Right hindlimb (tissue), 1 donor: ENCODE measurements around the gene ADAM11.
A peak's percentile ranks its signal among the peaks of the same experiment; 100 is the strongest.

Experiments
- DNase-seq: peaks from one replicate; pipeline ENCODE4 v3.0.0-alpha.2; 2018

The ADAM11 gene

DNA sequence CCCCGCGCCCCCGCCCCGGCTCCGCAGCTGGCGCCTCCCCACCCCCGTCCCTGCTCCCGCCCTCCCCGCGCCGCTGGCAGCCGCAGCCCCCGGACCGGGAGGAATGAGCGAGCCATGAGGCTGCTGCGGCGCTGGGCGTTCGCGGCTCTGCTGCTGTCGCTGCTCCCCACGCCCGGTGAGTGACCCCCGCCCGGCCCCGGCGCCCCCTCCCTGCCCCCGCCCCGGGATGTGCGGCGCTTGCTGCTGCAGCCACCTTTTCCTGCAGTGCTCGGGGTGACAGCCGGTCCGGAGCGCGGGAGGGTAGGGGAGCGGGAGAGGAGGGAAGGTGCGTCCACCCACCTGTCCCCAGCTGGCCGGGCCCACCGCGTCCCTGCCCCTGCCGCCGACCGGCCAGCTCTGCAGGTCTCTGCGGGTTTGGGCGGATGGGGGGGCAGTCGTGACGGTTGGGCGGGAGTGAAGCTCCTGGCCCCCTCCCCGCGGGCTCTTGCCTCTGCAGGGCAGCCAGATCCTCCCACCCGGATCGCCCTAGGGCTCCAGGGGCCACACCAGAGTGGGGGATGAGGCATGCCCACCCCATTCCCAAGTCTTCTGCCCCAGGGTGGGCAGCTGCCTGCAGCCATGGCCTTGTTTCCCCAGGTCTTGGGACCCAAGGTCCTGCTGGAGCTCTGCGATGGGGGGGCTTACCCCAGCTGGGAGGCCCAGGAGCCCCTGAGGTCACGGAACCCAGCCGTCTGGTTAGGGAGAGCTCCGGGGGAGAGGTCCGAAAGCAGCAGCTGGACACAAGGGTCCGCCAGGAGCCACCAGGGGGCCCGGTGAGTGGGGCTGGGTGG is 513 bp downstream of the ADAM11 start:
- DNase-seq: no peak

DNA sequence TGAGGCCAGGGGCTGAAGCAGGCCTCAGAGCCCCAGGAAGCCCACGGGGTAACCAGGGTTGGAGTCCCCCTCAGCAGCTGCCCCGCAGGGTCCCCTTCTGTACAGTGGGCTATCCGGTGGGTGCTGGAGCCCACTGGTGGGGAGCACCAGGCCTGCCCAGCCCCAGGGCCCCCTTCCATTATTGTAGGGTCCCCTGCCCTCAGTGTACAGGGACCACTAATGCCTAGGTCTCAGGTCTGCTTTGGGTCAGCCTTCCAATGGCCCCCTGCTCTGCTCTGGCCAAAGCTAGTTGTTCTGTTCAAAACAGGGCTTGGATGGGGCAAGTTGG is 1.1 kb downstream of the ADAM11 start:
- DNase-seq: no peak

DNA sequence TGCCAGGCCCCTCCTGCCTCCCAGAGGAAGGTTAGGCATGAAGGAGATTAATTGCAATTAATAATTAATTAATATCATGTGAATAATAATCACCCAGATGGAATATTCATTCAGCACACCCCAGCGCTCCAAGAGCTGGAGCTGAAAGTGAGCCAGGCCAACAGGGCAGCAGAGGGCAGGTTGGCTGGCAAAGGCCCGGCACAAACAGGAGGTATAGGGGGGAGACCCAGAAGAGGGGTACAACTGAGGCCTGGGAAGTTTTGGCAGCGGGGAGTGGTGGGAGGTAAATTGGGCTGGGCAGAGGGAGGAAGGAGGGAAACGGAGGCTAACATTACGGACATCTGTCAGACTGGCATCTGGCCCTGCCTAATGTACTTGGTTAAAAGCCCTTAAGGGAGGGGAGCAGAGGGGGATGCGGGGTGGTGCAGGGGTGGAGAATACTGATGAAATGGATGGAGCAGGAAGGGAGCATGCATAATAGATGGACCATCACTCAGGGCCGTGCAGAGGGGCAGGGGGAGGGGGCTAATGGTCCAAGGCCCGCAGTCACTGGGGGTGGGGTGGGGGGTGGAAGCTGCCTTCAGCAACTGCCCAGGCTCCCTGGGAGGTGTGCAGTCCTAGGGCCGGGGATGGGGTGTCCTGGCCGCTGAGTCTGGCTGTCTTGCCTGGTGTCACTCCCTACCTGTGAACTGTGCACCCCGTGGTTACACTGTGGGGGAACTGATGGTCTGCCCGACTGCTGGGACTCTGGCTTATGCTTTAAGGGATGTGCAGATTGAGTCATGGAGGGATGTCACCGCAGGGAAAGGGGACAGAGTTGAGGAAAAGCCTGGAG is 1.9 kb downstream of the ADAM11 start:
- no peak for DNase-seq

DNA sequence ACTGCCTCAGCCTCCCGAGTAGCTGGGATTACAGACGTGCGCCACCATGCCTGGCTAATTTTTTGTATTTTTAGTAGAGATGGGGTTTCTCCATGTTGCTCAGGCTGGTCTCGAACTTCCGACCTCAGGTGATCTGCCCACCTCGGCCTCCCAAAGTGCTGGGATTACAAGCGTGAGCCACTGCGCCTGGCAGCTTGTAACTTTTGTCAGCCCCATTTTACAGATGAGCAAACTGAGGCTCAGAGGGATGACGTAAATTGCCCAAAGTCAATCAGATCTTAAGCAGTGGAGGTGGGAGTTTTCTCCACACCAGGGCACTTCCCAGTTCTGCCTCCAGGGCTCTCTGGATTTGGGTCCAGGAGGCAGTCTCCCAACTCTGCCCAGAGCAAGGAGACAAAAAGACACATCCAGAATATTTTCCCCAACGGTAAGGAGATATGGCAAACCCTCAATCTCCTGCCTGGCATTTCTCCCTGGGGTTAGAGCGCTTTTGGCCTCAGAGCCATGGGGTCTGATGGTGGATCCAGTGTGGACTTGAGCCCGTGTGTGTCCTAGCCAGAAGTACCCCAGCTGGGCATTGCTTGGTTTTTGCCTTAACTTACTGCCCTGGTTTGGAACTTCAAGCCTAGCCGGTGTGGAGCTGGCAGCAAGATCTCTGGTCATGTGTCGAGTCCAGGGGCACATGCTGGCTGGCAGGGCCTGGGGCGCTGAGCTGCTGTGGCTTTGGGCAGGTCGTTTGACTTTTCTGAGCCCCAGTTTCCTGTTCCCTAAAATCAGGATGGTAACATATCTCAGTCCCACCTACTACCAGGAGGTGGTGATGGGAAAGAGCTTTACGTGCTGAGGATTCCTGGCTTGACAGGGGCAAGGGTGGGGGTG is 3.4 kb downstream of the ADAM11 start:
- DNase-seq: no peak

DNA sequence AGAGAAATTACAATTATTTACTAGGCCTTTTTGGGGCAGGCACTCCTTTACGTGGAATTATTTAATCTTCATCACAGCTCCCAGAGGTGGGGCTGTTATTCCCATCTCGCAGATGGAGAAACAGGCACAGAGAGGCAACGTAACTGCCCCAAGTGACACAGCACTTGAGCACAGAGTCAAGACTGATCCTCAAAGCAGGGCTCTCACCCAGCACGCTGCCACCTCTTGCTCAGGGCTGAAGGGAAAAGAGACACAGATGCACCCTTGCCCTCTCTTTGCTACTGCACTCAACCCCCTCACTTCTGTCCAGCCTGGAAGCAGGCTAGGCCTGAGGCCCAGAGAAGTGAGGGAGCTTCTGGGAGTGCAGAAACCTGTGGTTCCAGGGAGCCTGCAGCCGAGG is 4.4 kb downstream of the ADAM11 start:
- no peak for DNase-seq

DNA sequence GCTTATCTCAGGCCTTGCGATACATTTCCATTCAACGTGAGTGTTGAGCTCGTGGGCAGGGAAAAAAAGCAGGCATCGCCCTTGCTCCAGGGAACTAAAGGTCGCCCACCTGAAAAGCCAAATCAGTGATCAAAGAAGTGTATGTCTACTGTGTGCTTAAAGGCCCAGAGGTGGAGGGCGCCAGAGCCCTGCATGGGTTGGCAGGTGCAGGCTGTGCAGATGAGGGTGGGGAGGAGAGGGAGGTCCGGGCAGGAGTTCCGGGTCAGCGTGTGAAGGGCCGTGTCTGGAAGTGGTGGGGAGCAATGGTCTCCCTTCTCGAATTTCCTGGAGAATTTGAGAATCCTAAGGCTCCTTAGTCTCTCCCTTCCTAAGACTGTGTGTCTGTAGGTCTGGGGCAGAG is 7.2 kb downstream of the ADAM11 start:
- no peak for DNase-seq

DNA sequence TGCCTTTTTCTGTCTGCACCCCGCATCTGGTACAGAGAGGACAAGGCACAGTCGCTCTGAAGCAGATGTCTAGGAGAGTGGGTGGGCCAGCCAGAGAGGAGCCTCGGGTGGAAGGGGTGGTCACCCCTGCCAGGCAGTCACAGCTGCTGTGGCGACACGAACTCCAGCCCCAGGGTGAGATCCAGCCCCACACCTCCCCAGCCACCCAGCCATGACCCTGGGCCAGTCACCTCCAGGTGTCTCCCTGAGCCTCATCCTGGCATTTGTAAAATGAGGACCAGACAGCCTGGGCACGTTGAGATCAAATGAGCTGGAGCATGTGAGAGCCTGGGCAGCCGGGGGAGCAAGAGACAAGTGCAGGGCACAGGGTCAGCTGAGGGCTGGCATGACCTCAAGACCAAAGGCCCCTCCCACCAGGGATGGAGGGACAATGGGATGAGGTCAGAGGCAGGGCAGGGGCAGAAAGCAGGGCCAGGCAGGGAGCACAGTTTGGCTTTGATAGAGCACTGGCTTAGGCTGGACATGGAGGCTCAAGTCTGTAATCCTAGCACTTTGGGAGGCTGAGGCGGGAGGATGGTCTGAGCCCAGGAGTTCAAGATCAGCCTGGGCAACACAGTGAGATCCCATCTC is 7.7 kb downstream of the ADAM11 start:
- no peak for DNase-seq

DNA sequence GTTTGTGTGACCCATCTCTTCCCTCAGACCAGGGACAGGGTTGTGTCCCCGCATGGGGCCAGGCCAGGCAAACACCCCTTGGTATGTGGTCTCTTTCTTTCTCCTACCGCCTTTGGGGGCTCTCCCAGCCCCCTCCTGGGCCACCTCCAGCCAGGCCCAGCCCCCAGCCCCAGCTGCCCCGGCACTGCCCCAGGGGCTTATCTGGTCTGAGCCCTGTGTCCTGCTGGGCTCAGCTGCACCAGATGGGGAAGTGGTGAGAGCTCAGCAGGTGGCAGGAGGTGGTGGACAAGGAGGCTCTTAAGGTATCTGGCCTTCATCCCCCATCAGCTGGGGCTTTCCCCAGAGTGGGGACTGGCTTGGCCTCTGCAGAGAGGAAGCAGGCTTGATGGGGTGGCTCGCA is 8.7 kb downstream of the ADAM11 start:
- DNase-seq: no peak

DNA sequence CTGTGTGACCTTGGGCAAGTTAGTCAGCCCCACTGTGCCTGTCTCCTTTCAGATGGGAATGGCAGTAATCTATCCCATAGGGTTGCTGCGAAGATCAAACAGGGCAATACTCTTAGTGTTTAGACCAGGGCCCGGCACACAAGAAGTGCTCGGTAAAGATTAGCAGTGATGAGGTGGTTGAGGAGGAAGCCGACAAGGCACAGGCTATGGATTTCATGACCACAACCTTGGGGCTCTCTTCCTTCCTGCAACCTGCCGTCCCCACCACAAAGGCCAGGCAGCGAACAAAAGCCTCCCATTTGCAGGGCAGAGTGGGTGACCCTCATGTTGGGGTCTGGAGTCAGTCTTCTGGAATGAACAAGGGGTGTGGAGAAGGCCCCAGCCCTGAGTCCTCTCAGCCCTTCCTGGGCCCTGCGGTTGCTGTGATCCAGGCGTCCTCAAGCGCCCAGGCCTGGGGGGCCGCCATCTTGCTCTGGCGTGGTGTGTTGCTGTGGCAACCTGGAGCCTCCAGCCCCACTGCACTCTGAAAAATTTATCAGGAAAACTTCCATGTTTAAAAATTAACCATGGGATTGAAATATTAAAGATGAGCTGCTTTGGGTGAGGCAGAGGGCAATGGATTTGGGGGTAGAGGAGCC is 9.8 kb downstream of the ADAM11 start:
- DNase-seq: no peak

DNA sequence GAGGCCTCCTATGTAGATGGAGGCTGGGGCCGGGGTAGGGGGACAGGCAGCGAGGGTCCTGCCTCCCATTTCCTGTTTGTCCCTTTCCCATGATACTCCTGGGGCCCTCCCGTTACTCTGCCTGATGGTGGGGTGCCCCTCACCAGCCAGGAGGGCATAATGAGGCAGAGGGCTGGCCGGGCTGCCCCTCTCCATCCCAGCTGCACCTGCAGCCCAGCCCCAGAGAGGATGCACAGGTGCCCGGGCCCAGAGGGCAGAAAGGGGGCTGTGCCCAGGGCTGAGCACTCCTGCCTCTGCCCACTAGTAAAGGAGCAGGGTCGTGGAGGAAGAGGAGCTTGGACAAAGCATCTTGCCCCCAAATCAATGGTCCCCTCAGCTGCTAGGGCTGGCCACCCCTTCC is 10.4 kb downstream of the ADAM11 start:
- DNase-seq: no peak

DNA sequence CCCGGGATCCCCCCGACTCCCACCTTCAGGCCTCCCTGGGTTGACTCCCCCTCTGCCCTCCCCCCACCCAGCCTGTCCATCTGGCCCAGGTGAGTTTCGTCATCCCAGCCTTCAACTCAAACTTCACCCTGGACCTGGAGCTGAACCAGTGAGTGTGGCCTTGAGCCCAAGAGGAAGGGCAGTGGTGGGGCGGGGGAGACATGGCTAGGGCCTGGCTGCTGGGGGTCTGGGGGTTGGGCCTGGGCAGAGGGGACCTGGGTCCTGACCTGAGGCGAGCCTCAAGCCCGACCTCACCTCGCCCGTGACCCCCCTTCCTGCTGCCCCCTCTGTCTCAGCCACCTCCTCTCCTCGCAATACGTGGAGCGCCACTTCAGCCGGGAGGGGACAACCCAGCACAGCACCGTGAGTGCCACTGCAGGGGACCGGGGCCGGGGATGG is 10.9 kb downstream of the ADAM11 start:
- DNase-seq: no peak

DNA sequence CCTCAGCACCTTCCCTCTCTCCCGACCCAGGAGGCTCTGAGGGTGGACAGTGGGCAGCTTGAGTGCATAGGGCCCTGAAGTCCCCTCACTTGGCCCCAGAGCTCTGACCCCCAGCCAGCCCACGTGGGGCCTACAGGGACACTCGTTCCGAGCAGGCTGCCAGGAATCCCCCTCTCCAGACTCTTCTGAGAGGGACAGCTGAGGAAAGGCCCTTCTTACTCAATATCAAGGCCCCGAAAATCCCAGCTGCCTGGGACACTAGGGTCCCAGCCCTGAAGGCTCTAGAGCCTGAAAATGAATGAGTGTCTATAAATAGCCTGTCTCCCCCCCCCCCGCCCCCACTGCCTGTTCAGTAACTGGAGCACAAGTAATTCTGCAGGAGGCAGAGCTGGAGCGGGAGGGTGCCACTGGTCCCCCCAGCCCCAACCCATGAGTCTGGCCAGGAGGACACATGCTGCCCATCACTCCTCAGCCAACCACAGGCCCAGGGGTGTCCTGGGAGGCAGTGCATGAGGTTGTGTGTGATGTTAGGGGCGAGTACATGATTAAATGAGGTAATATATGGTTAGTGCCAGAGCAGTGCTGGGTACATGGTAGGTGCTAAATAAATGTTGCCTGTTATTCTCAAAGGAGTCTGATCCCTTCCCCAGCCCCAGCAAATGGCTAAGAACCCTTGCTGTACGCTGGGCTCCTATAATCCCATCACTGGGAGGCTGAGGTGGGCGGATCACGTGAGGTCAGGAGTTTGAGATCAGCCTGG is 11.6 kb downstream of the ADAM11 start:
- DNase-seq: no peak

DNA sequence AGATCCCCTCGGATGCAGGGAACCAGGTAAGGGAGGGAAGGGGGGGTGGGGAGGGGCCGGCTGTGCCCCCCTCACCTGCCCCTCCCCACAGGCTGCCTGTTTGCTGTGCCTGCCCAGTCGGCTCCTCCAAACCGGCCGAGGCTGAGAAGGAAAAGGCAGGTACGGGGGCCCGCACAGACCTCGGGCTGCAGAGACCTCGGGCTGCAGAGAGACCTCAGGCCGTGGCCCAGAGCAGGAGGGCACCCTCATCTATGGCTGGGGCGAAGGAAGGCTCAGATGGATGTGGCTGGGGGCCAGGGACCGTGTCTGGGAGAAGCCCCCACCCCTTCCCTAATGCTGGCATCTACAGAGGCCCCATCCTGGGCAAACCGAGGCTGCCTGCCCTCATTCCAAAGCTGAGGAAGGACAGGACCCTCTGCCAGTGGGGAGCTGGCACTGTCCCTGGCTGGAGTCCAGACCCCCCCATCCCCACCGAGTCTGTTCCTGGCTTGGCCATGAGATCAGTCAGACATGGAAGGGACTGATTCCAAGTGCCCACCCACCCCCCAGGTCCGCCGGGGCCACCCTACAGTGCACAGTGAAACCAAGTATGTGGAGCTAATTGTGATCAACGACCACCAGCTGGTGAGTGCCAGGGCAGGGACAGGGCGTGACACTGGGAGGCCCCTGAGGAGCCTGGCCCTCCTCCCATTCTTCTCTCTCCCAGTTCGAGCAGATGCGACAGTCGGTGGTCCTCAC is 13.7 kb downstream of the ADAM11 start:
- DNase-seq: no peak

DNA sequence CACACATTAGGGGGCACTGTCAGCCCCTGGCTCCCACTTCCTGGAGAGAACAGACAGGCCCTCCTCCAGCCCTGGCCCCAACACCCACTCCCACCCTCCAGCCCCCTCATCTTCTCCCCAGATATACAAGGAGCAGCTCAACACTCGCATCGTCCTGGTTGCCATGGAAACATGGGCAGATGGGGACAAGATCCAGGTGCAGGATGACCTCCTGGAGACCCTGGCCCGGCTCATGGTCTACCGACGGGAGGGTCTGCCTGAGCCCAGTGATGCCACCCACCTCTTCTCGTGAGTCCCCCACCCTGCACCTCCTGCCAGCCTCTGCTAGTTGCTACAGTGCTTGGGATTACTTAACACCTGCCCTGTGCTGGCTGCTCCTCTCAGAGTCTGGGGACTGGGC is 14.4 kb downstream of the ADAM11 start:
- no peak for DNase-seq

DNA sequence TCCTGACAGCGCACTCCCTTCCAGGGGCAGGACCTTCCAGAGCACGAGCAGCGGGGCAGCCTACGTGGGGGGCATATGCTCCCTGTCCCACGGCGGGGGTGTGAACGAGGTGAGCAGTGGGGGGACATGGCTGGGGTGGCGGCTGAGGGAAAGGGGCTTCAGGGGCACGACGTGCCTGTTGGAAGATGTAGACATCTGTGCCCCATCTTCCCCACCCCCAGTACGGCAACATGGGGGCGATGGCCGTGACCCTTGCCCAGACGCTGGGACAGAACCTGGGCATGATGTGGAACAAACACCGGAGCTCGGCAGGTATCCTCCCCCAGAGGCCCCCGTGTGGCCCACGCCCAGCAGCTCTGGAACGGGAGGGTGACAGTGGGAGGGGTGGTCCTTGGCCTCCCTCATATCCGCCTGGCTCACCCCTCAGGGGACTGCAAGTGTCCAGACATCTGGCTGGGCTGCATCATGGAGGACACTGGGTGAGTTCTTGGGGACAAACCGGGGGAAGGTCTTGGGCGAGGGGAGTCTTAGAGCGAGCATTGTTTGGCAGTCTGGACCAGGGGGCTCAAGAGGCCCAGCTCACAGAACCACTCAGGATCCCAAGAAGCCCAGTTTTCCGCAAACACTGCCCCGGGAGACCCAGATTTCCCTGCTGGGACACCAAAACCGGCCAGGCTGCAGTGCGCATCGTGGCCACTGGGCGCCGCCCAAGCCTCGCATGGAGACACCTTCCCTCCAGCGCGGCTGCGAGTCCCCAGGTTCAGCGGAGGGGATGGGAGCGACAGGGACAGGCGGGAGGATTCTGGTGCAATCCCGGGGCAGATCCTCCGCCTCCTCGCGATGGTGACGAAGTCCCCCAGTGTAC is 15.7 kb downstream of the ADAM11 start:
- DNase-seq: peak; percentile 88

DNA sequence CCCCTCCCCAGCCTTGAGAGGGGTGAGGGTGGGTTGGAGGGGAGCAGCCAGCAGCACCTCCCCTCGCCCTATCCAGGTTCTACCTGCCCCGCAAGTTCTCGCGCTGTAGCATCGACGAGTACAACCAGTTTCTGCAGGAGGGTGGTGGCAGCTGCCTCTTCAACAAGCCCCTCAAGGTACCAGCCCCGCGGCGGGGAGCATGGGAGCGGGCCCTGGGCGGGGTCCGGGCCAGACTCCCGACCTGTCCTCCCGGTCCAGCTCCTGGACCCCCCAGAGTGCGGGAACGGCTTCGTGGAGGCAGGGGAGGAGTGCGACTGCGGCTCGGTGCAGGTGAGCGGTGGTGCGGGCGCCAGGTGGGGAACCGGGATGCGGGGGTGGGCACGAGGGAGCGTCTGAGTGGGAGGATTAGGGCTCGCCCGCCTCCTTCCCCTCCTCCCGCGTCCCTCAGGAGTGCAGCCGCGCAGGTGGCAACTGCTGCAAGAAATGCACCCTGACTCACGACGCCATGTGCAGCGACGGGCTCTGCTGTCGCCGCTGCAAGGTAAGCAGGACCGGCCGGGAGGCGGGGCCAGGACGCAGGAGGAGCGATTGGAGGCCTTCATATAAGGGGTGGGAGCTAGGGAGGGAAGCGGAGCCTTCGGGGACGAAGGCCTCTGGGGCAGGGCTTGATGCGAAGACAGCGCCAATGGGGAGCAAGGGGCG is 16.5 kb downstream of the ADAM11 start:
- no peak for DNase-seq

DNA sequence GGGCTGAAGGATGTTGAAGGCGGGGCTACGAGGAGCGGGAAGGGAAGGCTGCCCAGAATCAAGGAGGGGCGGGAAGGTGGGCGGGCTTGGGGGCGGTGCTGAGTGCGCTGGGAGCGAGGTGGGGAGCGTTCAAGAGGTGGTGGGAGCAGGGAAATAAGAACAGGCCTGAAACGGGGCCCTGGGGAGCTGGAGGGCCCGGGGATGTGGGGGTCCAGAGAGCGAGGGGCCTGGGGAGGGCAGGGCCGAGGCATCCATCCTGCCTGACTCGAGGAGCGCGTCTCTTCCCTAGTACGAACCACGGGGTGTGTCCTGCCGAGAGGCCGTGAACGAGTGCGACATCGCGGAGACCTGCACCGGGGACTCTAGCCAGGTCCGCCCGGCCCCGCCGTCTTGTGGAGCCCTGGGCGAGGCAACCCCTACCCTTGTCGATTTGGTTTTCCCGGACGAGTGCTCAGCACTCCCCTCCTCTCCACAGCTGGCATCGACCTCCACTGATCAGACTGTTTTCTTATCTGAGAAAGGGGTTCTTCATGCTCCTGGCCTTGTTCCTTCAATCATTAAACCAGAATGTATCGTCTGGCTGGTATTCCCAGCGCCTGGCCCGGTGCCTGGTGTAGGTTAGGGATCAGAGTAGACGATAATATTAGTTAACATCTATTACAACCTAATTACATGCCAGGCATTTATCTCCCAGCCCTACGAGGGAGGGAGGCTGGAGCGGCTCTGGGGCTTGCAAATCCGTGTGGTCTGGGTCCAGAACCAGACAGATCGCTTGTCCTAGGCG is 17.2 kb downstream of the ADAM11 start:
- peak; percentile 96 for DNase-seq
